ENCODE data around the gene C12orf57.
A peak's percentile ranks its signal among the peaks of the same experiment; 100 is the strongest.

Gene C12orf57, protein sequence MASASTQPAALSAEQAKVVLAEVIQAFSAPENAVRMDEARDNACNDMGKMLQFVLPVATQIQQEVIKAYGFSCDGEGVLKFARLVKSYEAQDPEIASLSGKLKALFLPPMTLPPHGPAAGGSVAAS

DNA sequence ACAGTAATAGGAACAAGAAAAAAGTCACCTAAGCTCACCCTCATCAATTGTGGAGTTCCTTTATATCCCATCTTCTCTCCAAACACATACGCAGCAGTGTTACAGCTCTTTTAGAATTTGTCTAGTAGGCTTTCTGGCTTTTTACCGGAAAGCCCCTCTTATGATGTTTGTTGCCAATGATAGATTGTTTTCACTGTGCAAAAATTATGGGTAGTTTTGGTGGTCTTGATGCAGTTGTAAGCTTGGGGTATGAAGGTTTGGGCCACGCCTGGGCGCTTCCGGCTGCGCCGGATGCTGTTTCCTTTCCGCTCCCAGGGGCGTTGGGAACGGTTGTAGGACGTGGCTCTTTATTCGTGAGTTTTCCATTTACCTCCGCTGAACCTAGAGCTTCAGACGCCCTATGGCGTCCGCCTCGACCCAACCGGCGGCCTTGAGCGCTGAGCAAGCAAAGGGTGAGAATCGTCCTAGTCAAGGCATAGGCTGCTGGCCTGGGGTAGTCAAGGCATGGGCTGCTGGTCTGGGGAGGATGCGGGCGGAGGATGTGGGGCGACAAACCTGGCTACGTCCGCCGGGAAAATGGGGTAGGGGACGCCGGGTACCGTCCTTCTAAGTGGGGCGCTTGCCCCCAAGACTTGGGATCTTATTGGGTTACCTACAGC lies at the start of gene C12orf57, which contains the start of gene RNU7-1:
TSS of gene C12orf57 (plus strand) at position 301 of the 659 bp plus-strand sequence. CDS start at position 401, 100 bp downstream.
TSS of gene RNU7-1 (plus strand) at position 95 of the 659 bp plus-strand sequence.
- peak; percentile 95 for DNase-seq (ENCODE audit: low read depth, low spot score)
- TF ChIP-seq, protein P1, sequence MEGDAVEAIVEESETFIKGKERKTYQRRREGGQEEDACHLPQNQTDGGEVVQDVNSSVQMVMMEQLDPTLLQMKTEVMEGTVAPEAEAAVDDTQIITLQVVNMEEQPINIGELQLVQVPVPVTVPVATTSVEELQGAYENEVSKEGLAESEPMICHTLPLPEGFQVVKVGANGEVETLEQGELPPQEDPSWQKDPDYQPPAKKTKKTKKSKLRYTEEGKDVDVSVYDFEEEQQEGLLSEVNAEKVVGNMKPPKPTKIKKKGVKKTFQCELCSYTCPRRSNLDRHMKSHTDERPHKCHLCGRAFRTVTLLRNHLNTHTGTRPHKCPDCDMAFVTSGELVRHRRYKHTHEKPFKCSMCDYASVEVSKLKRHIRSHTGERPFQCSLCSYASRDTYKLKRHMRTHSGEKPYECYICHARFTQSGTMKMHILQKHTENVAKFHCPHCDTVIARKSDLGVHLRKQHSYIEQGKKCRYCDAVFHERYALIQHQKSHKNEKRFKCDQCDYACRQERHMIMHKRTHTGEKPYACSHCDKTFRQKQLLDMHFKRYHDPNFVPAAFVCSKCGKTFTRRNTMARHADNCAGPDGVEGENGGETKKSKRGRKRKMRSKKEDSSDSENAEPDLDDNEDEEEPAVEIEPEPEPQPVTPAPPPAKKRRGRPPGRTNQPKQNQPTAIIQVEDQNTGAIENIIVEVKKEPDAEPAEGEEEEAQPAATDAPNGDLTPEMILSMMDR (IDR thresholded peaks at IDR 0.05; ENCODE audit: low read depth, low read length): no peak
- peak within 1 kb of the TSS; percentile 70 for H3K4me3 ChIP-seq (ENCODE audit: low read depth, low read length)
- in situ Hi-C loops (cut with HindIII; ENCODE audit: low sequenced_read_pairs): no loop called here

DNA sequence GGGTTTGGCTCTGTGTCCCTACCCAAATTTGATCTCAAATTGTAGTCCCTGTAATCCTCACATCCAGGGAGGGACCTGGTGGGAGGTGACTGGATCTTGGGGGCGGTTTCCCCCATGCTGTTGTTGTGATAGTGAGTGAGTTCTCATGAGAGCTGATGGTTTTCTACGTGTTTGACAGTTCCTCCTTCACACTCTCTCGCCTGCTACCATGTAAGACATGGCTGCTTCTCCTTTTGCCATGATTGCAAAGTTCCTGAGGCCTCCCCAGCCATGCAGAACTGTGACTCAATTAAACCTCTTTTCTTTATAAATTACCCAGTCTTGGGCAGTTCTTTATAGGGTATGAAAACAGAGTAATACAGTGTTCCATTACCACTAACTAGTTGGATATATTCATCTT lies 49.5 kb upstream of the C12orf57 start:
- no peak for DNase-seq (ENCODE audit: low read depth, low spot score)
- TF ChIP-seq, protein P1 (IDR thresholded peaks at IDR 0.05; ENCODE audit: low read depth, low read length): no peak
- in situ Hi-C loops (cut with HindIII; ENCODE audit: low sequenced_read_pairs): no loop called here
- no peak overlapping the region for H3K4me3 ChIP-seq (ENCODE audit: low read depth, low read length)

DNA sequence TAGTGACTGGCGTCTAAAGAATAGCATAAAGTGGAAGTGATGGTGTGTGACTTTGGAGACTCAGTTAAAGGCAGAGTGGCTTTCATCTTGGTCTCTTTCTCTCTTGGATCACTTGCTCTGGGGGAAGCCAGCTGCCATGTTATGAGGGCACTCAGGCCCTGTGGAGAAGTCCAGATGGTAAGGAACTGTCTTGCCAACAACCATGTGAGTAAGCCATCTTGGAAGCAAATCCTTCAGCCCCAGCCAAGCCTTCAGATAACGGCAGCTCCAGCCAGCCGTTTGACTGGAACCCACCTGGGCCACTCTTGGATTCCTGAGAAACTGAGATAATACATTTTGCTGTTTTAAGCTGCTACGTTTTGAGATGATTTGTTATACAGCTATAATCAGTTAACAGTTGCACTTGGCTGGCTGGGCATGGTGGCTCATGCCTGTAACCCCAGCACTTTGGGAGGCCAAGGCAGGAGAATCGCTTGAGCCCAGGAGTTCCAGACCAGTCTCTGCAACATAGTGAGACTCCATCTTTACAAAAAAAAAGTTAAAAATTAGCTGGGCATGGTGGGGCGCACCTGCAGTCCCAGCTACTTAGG lies 46.9 kb upstream of the C12orf57 start:
- no peak for DNase-seq (ENCODE audit: low read depth, low spot score)
- TF ChIP-seq, protein P1 (IDR thresholded peaks at IDR 0.05; ENCODE audit: low read depth, low read length): no peak
- in situ Hi-C loops (cut with HindIII; ENCODE audit: low sequenced_read_pairs): no loop called here
- no peak overlapping the region for H3K4me3 ChIP-seq (ENCODE audit: low read depth, low read length)

DNA sequence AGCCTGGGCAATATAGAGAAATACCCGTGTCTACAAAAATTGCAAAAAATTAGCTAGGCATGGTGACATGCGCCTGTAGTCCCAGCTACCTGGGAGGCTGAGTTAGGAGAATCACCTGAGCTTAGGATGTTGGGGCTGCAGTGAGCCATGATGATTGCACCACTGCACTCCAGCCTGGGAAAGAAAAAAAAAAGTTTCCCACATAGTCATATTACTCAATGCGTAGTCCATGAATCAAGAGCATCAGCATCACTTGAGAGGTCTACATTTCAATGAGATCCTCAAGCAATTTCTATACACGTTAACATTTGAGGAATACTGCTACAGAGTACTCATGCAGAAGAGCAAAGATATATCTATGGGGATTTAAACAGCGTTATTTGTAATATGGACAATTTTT lies 44.4 kb upstream of the C12orf57 start:
- TF ChIP-seq, protein P1 (IDR thresholded peaks at IDR 0.05; ENCODE audit: low read depth, low read length): no peak
- DNase-seq (ENCODE audit: low read depth, low spot score): no peak
- no peak overlapping the region for H3K4me3 ChIP-seq (ENCODE audit: low read depth, low read length)
- in situ Hi-C loops (cut with HindIII; ENCODE audit: low sequenced_read_pairs): no loop called here

DNA sequence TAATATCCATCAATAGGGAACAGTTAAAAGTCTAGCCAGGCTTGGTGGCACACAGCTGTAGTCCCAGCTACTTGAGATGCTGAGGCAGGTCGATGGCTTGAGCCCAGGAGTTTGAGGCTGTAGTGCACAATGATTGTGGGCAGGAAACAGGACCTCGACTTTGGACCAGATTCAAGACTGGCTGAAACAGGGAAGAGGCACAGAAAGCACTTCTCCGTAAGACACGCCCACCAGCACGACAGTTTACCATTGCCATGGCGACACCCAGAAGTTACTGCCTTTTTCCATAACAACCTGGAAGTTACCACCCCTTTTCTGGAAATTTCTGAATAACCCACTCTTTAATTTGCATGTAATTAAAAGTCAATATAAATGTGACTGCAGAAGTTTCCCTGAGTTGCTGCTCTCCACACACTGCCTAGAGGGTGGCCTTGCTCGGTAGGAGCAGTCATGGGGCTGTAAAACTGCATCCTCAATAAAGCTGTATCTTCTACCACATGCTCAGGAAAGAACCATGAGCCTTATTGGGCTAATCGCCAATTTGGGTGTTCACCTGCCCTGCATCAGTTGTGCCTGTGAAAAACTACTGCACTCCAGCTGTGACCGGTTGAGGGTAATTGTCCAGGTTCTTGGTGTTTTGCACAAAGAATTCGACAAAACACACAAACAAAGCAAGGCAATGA lies 43.8 kb upstream of the C12orf57 start:
- no peak overlapping the region for H3K4me3 ChIP-seq (ENCODE audit: low read depth, low read length)
- peak; percentile 79 for DNase-seq (ENCODE audit: low read depth, low spot score)
- in situ Hi-C loops (cut with HindIII; ENCODE audit: low sequenced_read_pairs): no loop called here
- TF ChIP-seq, protein P1 (IDR thresholded peaks at IDR 0.05; ENCODE audit: low read depth, low read length): no peak

DNA sequence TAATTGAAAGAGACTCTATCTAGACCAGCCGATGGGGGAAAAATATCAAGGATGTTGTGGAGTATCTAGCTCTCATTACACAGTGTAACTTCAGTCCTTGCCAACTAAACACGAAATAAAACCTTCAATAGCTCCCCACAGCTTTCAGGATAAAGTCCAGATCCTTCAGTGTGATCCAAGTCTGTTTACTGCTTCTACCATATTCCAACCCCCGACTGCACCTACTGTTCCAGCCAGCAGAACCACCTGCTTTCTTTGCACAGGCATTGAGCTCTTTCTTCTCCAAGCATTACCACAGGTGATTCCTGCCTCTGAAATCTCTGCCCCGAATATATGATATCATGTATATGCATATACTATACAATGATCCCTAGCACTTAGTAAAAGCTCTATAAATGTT lies 41.4 kb upstream of the C12orf57 start:
- in situ Hi-C loops (cut with HindIII; ENCODE audit: low sequenced_read_pairs): no loop called here
- H3K4me3 ChIP-seq (ENCODE audit: low read depth, low read length): no peak overlapping the region
- TF ChIP-seq, protein P1 (IDR thresholded peaks at IDR 0.05; ENCODE audit: low read depth, low read length): no peak
- DNase-seq (ENCODE audit: low read depth, low spot score): no peak

Data from astrocyte of the spinal cord (primary cell).